Activated naive CD4-positive, alpha-beta T cell treated with anti-CD3 and anti-CD28 coated beads for 36 hours (primary cell): Measurements from ENCODE around the gene GALNT6. TPM values are rescaled to one million over a fixed set of nuclear protein-coding genes. Genes with fewer than 3 reads are reported as not detected.
"Not testable (repeated sequence)": the region's sequence is repeated elsewhere in the genome, so short reads cannot be mapped to it uniquely, and the experiment has no call there.

Source experiments
- CTCF ChIA-PET: fragments of 350-600 bp; sonication (Branson Sonifier 250); formaldehyde crosslinking; loops from one replicate; lab custom pipeline; 2021; ENCODE audit warnings: antibody characterized with exemption; lab: Charles Lee
- DNase-seq: peaks from one replicate; pipeline ENCODE4 v3.0.0-alpha.2; 2020
- H3K27ac Mint-ChIP-seq: one replicate; pipeline ENCODE4 v1.8.0; 2021; ENCODE audit warnings: mild to moderate bottlenecking, mixed read lengths
- H3K27me3 Mint-ChIP-seq: one replicate; pipeline ENCODE4 v1.8.0; 2021; ENCODE audit warnings: low read depth, mixed read lengths
- H3K36me3 Mint-ChIP-seq: one replicate; pipeline ENCODE4 v1.8.0; 2021; ENCODE audit warnings: low read depth, mixed read lengths
- H3K4me1 Mint-ChIP-seq: one replicate; pipeline ENCODE4 v1.8.0; 2021; ENCODE audit warnings: low read depth, mixed read lengths
- H3K4me3 Mint-ChIP-seq: one replicate; pipeline ENCODE4 v1.8.0; 2021; ENCODE audit warnings: mild to moderate bottlenecking, moderate library complexity, mixed read lengths
- H3K9me3 Mint-ChIP-seq: one replicate; pipeline ENCODE4 v1.8.0; 2021; ENCODE audit warnings: mixed read lengths
- intact Hi-C: fragments of 100-400 bp; cut with micrococcal nuclease; formaldehyde crosslinking; loops from one replicate; pipeline ENCODE4 v1.15.1; 2023
- total RNA-seq, 2 experiments: library from RNA; stranded (reverse); gene quantifications; one replicate each; pipeline ENCODE4 v1.2.3, GENCODE V29; 2021

GALNT6 gene
- total RNA-seq, 2 experiments from 2014 or later = 5.1 to 5.4 TPM

- DNase-seq = no peak
- Mint-ChIP-seq H3K27ac (no peak overlapping the region), H3K4me1 (peaks cover 15% of the 10 kb centered on the region), H3K36me3 (no peaks in the 10 kb centered on the region), H3K4me3 (no peak overlapping the region), H3K27me3 (no peaks in the 10 kb centered on the region), H3K9me3 (no peaks in the 10 kb centered on the region)
- CTCF ChIA-PET = interaction anchor here (0.6 to 4.4 kb wide), 12 partner anchors 11 to 232 kb away, joined by 3 to 49 read pairs (median 8); partner anchors contain the start of gene SMAGP
- intact Hi-C loops = loop anchor here (5.0 kb wide), 1 partner anchor 515 kb away; no protein-coding TSS in a partner anchor
Observed at GRCh38 chr12:51342416-51342815, 48.8 kb downstream of the GALNT6 start.

GRCh38 chr12:51341251-51342007 lies 49.8 kb downstream of the GALNT6 start:
- no peaks in the 10 kb centered on the region for H3K36me3 Mint-ChIP-seq

GRCh38 chr12:51339750-51340149 lies 51.5 kb downstream of the GALNT6 start:
- DNase-seq = no peak
- H3K4me3 Mint-ChIP-seq = no peak overlapping the region
- no peaks in the 10 kb centered on the region for H3K27me3 Mint-ChIP-seq
- CTCF ChIA-PET = interaction anchor here (1.5 to 4.4 kb wide), 10 partner anchors 8 to 119 kb away, joined by 4 to 86 read pairs (median 16); partner anchors contain the start of gene SMAGP
- no peak overlapping the region for H3K27ac Mint-ChIP-seq
- H3K9me3 Mint-ChIP-seq = no peaks in the 10 kb centered on the region
- peaks cover 18% of the 10 kb centered on the region for H3K4me1 Mint-ChIP-seq
- no peaks in the 10 kb centered on the region for H3K36me3 Mint-ChIP-seq
- intact Hi-C loops = loop anchor here (5.0 kb wide), 1 partner anchor 512 kb away; no protein-coding TSS in a partner anchor

More at GRCh38 chr12:51341251-51342007, 49.8 kb downstream of the GALNT6 start:
- peak; percentile 88 for DNase-seq
- intact Hi-C loops = loop anchor here (1.0 to 5.0 kb wide), 4 partner anchors 72 to 576 kb away; no protein-coding TSS in a partner anchor
- peaks cover 18% of the 10 kb centered on the region for H3K4me1 Mint-ChIP-seq
- H3K27me3 Mint-ChIP-seq = no peaks in the 10 kb centered on the region
- no peak overlapping the region for H3K4me3 Mint-ChIP-seq
- CTCF ChIA-PET = interaction anchor here (0.6 to 4.4 kb wide), 62 partner anchors 9 to 946 kb away, joined by 3 to 86 read pairs (median 5); partner anchors contain the start of genes DAZAP2, POU6F1 and SMAGP
- no peaks in the 10 kb centered on the region for H3K9me3 Mint-ChIP-seq
- H3K27ac Mint-ChIP-seq = no peak overlapping the region

GRCh38 chr12:51337336-51337735 lies 53.9 kb downstream of the GALNT6 start:
- DNase-seq, intact Hi-C loops, H3K27me3 Mint-ChIP-seq, H3K36me3 Mint-ChIP-seq, H3K27ac Mint-ChIP-seq, H3K4me3 Mint-ChIP-seq, H3K9me3 Mint-ChIP-seq: not testable (repeated sequence)
- H3K4me1 Mint-ChIP-seq = peaks cover 14% of the 10 kb centered on the region
- CTCF ChIA-PET = interaction anchor here (1.1 to 1.3 kb wide), 2 partner anchors 17 to 66 kb away, joined by 3 to 4 read pairs; no protein-coding TSS in a partner anchor

GRCh38 chr12:51335931-51336330 lies 55.3 kb downstream of the GALNT6 start:
- CTCF ChIA-PET = interaction anchor here (0.7 to 1.8 kb wide), 2 partner anchors 67 to 159 kb away, joined by 3 to 5 read pairs; no protein-coding TSS in a partner anchor
- H3K4me1 Mint-ChIP-seq = peaks cover 8% of the 10 kb centered on the region
- no peaks in the 10 kb centered on the region for H3K27me3 Mint-ChIP-seq
- intact Hi-C loops = loop anchor here (1.0 kb wide), 1 partner anchor 29 kb away; no protein-coding TSS in a partner anchor
- H3K4me3 Mint-ChIP-seq = no peak overlapping the region
- no peaks in the 10 kb centered on the region for H3K9me3 Mint-ChIP-seq
- no peaks in the 10 kb centered on the region for H3K36me3 Mint-ChIP-seq
- H3K27ac Mint-ChIP-seq = no peak overlapping the region
- DNase-seq = no peak

- intact Hi-C loops = no loop called here
- Mint-ChIP-seq H3K4me3 (no peak overlapping the region), H3K27me3 (no peaks in the 10 kb centered on the region), H3K4me1 (peaks cover 14% of the 10 kb centered on the region), H3K36me3 (no peaks in the 10 kb centered on the region), H3K27ac (no peak overlapping the region), H3K9me3 (no peaks in the 10 kb centered on the region)
- no peak for DNase-seq
- CTCF ChIA-PET = interaction anchor here (0.6 kb wide), 1 partner anchor 292 kb away, joined by 3 read pairs; no protein-coding TSS in a partner anchor
Observed at GRCh38 chr12:51334764-51335163, 56.4 kb downstream of the GALNT6 start.

- CTCF ChIA-PET = interaction anchor here (0.6 kb wide), 1 partner anchor 87 kb away, joined by 4 read pairs; no protein-coding TSS in a partner anchor
Observed at GRCh38 chr12:51333536-51333935, 57.7 kb downstream of the GALNT6 start.

GRCh38 chr12:51330186-51330585 lies 61.0 kb downstream of the GALNT6 start:
- CTCF ChIA-PET = interaction anchor here (0.8 to 3.7 kb wide), 4 partner anchors 11 to 77 kb away, joined by 3 to 49 read pairs (median 6); no protein-coding TSS in a partner anchor
- Mint-ChIP-seq H3K36me3 (no peaks in the 10 kb centered on the region), H3K27me3 (no peaks in the 10 kb centered on the region), H3K4me1 (peaks cover 52% of the 10 kb centered on the region), H3K9me3 (no peaks in the 10 kb centered on the region), H3K4me3 (no peak overlapping the region), H3K27ac (no peak overlapping the region)
- intact Hi-C loops = loop anchor here (1.0 kb wide), 1 partner anchor 8 kb away; no protein-coding TSS in a partner anchor
- no peak for DNase-seq

More at GRCh38 chr12:51333536-51333935, 57.7 kb downstream of the GALNT6 start:
- no peaks in the 10 kb centered on the region for H3K27me3 Mint-ChIP-seq
- intact Hi-C loops = no loop called here
- H3K4me3 Mint-ChIP-seq = no peak overlapping the region
- no peaks in the 10 kb centered on the region for H3K36me3 Mint-ChIP-seq
- H3K27ac Mint-ChIP-seq = no peak overlapping the region
- H3K4me1 Mint-ChIP-seq = peaks cover 26% of the 10 kb centered on the region
- H3K9me3 Mint-ChIP-seq = no peaks in the 10 kb centered on the region
- DNase-seq = no peak

- H3K27ac Mint-ChIP-seq = peak overlapping the region; percentile 2
- intact Hi-C loops = loop anchor here (1.0 to 10.0 kb wide), 5 partner anchors 7 to 925 kb away; partner anchors contain the start of genes ATF1, LARP4 and LETMD1
- no peaks in the 10 kb centered on the region for H3K27me3 Mint-ChIP-seq
- H3K36me3 Mint-ChIP-seq = peaks cover 2% of the 10 kb centered on the region
- CTCF ChIA-PET = interaction anchor here (0.8 to 3.7 kb wide), 4 partner anchors 11 to 77 kb away, joined by 3 to 49 read pairs (median 6); no protein-coding TSS in a partner anchor
- peak; percentile 61 for DNase-seq
- H3K9me3 Mint-ChIP-seq = no peaks in the 10 kb centered on the region
- peaks cover 56% of the 10 kb centered on the region for H3K4me1 Mint-ChIP-seq
- peak overlapping the region; percentile 14 for H3K4me3 Mint-ChIP-seq
Observed at GRCh38 chr12:51329742-51330141, 61.5 kb downstream of the GALNT6 start.

- Mint-ChIP-seq H3K27ac (peak overlapping the region; percentile 65), H3K9me3 (no peaks in the 10 kb centered on the region), H3K36me3 (peaks cover 2% of the 10 kb centered on the region), H3K4me1 (peaks cover 62% of the 10 kb centered on the region), H3K4me3 (no peak overlapping the region), H3K27me3 (no peaks in the 10 kb centered on the region)
- intact Hi-C loops = loop anchor here (1.0 to 10.0 kb wide), 5 partner anchors 9 to 924 kb away; partner anchors contain the start of genes ATF1, LARP4 and LETMD1
- DNase-seq = no peak
- CTCF ChIA-PET = interaction anchor here (3.1 kb wide), 1 partner anchor 12 kb away, joined by 31 read pairs; no protein-coding TSS in a partner anchor
Observed at GRCh38 chr12:51328587-51328986, 62.6 kb downstream of the GALNT6 start.

- peak overlapping the region; percentile 65 for H3K4me3 Mint-ChIP-seq
- CTCF ChIA-PET = interaction anchor here (1.6 to 3.1 kb wide), 2 partner anchors 14 to 57 kb away, joined by 8 to 31 read pairs; partner anchors contain the start of gene SMAGP
- H3K9me3 Mint-ChIP-seq = no peaks in the 10 kb centered on the region
- H3K4me1 Mint-ChIP-seq = peaks cover 72% of the 10 kb centered on the region
- peaks cover 15% of the 10 kb centered on the region for H3K36me3 Mint-ChIP-seq
- H3K27me3 Mint-ChIP-seq = no peaks in the 10 kb centered on the region
- DNase-seq = peak; percentile 37
- H3K27ac Mint-ChIP-seq = peak overlapping the region; percentile 91
- intact Hi-C loops = loop anchor here (1.0 to 10.0 kb wide), 5 partner anchors 42 to 922 kb away; partner anchors contain the start of genes ATF1, LARP4 and LETMD1
Observed at GRCh38 chr12:51326698-51327439, 64.3 kb downstream of the GALNT6 start.
